OCI-LY3 (cell line): ENCODE measurements around the gene ALDH3B2.

ENCODE experiments used
- CTCF ChIP-seq: fragments of 200-600, 300-600 bp; sonication (generic); IDR thresholded peaks from 2 replicates; pipeline ENCODE4 v1.5.1; 2014; ENCODE audit warnings: antibody characterized with exemption, low read length, low read depth
- EZH2phosphoT487 ChIP-seq: fragments of 200-600 bp; shearing (Covaris generic); IDR thresholded peaks from 2 replicates; pipeline ENCODE4 v1.6.1; 2018; ENCODE audit warnings: antibody characterized with exemption, mixed run types, low read depth

GRCh38 chr11:67645521-67646461, 28.6 kb downstream of the ALDH3B2 start:
- no peak for TF ChIP-seq EZH2phosphoT487
- peak; percentile 28 for TF ChIP-seq CTCF
